ENCODE data around the gene UNC80.

DNA sequence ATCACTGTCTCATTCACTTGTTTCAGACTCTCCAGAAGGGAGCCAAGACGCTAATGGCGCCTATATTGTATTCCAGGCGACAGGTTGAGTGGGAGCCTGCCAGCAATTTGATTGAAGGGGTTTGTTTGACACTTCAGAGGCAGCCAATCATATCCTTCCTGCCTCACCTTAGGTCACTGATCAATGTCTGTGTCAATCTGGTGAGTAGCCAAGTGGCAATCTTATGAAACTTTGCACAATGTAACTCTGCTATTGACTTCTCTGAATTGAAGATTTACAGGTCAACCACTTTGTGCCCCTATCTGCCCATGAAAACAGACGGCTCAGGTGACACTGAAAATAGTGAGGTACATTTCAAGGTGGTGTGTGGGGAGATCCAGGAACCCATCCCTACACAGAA, 198.1 kb downstream of the UNC80 start:
- TF ChIP-seq, protein P1, sequence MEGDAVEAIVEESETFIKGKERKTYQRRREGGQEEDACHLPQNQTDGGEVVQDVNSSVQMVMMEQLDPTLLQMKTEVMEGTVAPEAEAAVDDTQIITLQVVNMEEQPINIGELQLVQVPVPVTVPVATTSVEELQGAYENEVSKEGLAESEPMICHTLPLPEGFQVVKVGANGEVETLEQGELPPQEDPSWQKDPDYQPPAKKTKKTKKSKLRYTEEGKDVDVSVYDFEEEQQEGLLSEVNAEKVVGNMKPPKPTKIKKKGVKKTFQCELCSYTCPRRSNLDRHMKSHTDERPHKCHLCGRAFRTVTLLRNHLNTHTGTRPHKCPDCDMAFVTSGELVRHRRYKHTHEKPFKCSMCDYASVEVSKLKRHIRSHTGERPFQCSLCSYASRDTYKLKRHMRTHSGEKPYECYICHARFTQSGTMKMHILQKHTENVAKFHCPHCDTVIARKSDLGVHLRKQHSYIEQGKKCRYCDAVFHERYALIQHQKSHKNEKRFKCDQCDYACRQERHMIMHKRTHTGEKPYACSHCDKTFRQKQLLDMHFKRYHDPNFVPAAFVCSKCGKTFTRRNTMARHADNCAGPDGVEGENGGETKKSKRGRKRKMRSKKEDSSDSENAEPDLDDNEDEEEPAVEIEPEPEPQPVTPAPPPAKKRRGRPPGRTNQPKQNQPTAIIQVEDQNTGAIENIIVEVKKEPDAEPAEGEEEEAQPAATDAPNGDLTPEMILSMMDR (optimal IDR thresholded peaks at IDR 0.05 in 1 of 3, IDR thresholded peaks at IDR 0.05 in 1 of 3, conservative IDR thresholded peaks at IDR 0.05 in 1 of 3; ENCODE audit: extremely low read depth in 1 of 3, insufficient read depth in 2 of 3, low read length in 3 of 3): no peak
- no peak for TF ChIP-seq EZH2 (IDR thresholded peaks at IDR 0.05; ENCODE audit: low read length)

Measured in keratinocyte (primary cell).